ENCODE measurements around the gene SNAI3.

Gene SNAI3

DNA sequence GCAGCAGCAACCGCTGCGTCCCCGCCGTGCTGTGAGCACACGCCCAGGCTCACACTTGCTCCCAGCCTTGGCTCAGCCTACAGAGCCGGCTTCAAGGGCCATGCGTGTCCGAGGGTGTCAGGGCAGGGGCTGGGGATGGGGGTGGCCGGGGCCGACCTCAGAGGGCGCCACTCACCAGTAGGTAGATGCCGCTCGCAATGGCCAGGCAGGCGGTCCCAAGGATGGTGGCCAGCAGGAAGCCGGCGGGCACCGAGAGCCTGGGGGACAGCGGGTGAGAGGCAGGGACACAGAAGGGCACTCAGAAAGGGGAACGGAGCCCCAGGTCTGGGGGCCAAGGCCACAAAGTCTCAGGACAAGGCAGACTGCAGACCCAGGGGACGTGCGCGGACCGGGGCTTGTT, 40.4 kb downstream of the SNAI3 start:
- no peak overlapping the region for H3K27ac ChIP-seq
- no peak for TF ChIP-seq ZFX (IDR thresholded peaks at IDR 0.05; ENCODE audit: borderline replicate concordance)
- TF ChIP-seq, protein P1, sequence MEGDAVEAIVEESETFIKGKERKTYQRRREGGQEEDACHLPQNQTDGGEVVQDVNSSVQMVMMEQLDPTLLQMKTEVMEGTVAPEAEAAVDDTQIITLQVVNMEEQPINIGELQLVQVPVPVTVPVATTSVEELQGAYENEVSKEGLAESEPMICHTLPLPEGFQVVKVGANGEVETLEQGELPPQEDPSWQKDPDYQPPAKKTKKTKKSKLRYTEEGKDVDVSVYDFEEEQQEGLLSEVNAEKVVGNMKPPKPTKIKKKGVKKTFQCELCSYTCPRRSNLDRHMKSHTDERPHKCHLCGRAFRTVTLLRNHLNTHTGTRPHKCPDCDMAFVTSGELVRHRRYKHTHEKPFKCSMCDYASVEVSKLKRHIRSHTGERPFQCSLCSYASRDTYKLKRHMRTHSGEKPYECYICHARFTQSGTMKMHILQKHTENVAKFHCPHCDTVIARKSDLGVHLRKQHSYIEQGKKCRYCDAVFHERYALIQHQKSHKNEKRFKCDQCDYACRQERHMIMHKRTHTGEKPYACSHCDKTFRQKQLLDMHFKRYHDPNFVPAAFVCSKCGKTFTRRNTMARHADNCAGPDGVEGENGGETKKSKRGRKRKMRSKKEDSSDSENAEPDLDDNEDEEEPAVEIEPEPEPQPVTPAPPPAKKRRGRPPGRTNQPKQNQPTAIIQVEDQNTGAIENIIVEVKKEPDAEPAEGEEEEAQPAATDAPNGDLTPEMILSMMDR (IDR thresholded peaks at IDR 0.05): no peak

GRCh38 chr16:88645455-88645854, 40.9 kb downstream of the SNAI3 start:
- no peak overlapping the region for H3K27ac ChIP-seq
- no peak for TF ChIP-seq ZFX (IDR thresholded peaks at IDR 0.05; ENCODE audit: borderline replicate concordance)
- TF ChIP-seq, protein P1 (IDR thresholded peaks at IDR 0.05): no peak

- no peak overlapping the region for H3K27ac ChIP-seq
- TF ChIP-seq, protein P1 (IDR thresholded peaks at IDR 0.05): no peak
- no peak for TF ChIP-seq ZFX (IDR thresholded peaks at IDR 0.05; ENCODE audit: borderline replicate concordance)
Measured at GRCh38 chr16:88643644-88643932, 42.7 kb downstream of the SNAI3 start.

DNA sequence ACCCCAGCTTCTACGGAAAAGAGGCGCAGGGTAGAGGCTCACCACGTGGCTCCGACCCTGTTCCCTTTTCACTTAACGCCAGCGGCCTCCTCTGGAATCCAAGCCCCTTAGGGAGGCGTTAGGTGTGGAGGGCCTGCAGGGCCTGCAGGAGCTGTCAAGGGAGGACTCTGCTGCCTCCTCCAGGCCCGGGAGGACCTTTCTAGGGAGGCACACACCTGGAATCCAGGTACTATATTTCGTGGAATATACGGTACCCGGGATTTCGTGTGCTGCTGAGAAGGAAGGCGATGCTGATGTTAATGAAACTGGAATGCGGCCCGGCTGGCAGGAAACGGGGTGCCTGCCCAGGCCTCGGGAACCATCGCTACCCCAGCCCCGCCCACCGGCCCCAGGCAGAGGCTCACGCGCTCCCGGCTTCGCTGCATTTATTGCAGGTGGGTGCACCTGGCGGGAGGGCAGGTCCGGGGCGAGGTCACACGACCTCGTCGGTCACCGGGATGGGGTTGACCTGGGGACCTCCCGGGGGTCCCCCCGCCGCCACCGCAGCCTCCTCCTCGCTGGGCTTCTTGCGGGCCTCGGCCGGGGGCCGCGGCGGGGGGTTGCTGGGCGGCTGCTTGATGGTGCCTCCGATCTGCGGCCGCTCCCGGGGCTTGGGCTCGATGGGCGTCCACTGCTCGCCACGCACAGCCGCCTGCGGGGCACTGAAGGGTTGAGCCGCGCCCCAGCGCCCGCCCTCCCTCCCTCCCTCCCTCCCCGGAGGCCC, 43.2 kb downstream of the SNAI3 start:
- TF ChIP-seq, protein P1 (IDR thresholded peaks at IDR 0.05): no peak
- no peak for TF ChIP-seq ZFX (IDR thresholded peaks at IDR 0.05; ENCODE audit: borderline replicate concordance)
- no peak overlapping the region for H3K27ac ChIP-seq

DNA sequence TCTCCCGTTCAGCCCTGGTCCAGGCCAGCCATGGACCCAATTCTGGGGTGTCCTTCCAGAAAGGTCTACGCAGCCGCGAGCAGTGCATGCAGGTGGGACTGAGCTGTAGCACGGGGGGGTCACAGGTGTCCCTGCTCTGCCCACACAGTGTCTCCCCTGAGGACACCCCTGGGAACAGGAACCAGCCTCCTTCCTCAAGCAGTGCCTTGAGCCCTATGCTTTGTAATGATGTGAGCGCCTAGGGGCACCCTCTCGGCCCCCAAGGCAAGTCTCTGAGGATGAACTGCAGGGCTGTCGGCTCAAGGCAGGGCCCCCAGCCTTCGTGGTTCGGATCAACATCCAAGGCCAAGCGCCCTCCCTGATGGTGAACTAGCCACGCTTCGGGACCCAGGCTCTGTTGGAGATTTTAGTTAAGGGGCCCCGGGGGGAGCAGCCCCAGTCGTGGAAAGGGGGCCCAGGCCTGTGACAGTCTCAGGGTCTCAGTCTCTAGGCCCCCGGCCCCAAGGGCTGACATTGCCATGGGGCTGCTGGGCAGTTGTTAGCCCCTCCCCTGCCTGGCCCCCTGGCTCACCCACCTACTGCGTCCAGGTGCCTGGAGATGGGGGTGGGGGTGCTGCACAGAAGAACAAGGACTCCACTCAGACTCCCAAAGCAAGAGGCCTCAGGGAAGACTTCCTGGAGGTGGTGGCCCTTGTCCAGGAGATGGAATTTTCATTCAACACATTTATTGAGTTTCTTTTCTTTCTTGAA, 45.6 kb downstream of the SNAI3 start:
- no peak for TF ChIP-seq ZFX (IDR thresholded peaks at IDR 0.05; ENCODE audit: borderline replicate concordance)
- TF ChIP-seq, protein P1 (IDR thresholded peaks at IDR 0.05): no peak
- H3K27ac ChIP-seq: no peak overlapping the region

GRCh38 chr16:88640039-88640495, 46.2 kb downstream of the SNAI3 start:
- no peak for TF ChIP-seq ZFX (IDR thresholded peaks at IDR 0.05; ENCODE audit: borderline replicate concordance)
- TF ChIP-seq, protein P1 (IDR thresholded peaks at IDR 0.05): no peak
- no peak overlapping the region for H3K27ac ChIP-seq

All from 22Rv1 (cell line).